HEK293 (cell line): Measurements from ENCODE around the gene MACC1.

Source experiments
- CTCF ChIA-PET: fragments of 350-600 bp; formaldehyde crosslinking; extraction: SDS; loops from one replicate; lab custom pipeline; 2021; ENCODE audit warnings: antibody characterized with exemption; lab: Yijun Ruan, JAX
- POLR2A ChIA-PET: fragments of 300-600 bp; formaldehyde crosslinking; extraction: SDS; loops from one replicate; lab custom pipeline; 2020; ENCODE audit warnings: antibody characterized with exemption, inconsistent platforms; lab: Yijun Ruan, JAX
- H3K27ac ChIP-seq: fragments of 200-500 bp; sonication (Bioruptor generic); 2 replicates; pipeline ENCODE4 v1.5.1; 2014; ENCODE audit warnings: low read depth, low read length, control low read depth, inconsistent platforms; ENCODE audit errors: extremely low read depth
- H3K36me3 ChIP-seq, 2 experiments: fragments of 200-500 bp in 1 of 2; sonication (Bioruptor generic) in 1 of 2; 1 replicate in 1 of 2; 2 replicates in 1 of 2; pipeline ENCODE4 v1.5.1; 2014 to 2017; ENCODE audit warnings: inconsistent platforms in 2 of 2, low read length in 2 of 2; ENCODE audit not compliant: control insufficient read depth in 2 of 2, insufficient read depth in 1 of 2
- H3K4me1 ChIP-seq: fragments of 200-500 bp; sonication (Bioruptor generic); 2 replicates; pipeline ENCODE4 v1.5.1; 2014; ENCODE audit warnings: mild to moderate bottlenecking, low read length, inconsistent platforms; ENCODE audit not compliant: control insufficient read depth, insufficient read depth
- H3K4me3 ChIP-seq: 2 replicates; pipeline ENCODE4 v1.5.1; 2011; ENCODE audit warnings: low read depth, mild to moderate bottlenecking, control low read depth, low read length, moderate library complexity
- H3K9me3 ChIP-seq: fragments of 200-500 bp; sonication (Bioruptor generic); 2 replicates; pipeline ENCODE4 v1.5.1; 2014; ENCODE audit warnings: low read depth, low read length, inconsistent platforms; ENCODE audit not compliant: control insufficient read depth, insufficient read depth
- KLF7 ChIP-seq: fragments of 450-650 bp; formaldehyde crosslinking; IDR thresholded peaks from 2 replicates; pipeline ENCODE4 v1.5.1; 2016; ENCODE audit warnings: missing biosample characterization, missing genetic modification characterization, borderline replicate concordance
- KLF9 ChIP-seq: fragments of 450-650 bp; formaldehyde crosslinking; IDR thresholded peaks from 2 replicates; pipeline ENCODE4 v1.5.1; 2016; ENCODE audit warnings: missing biosample characterization, missing genetic modification characterization, low read depth
- RBAK ChIP-seq: fragments of 450-650 bp; formaldehyde crosslinking; IDR thresholded peaks from 2 replicates; pipeline ENCODE4 v1.5.1; 2016; ENCODE audit warnings: missing biosample characterization, missing genetic modification characterization
- ZBTB7A ChIP-seq: fragments of 450-650 bp; formaldehyde crosslinking; IDR thresholded peaks from 2 replicates; pipeline ENCODE4 v1.5.1; 2016; ENCODE audit warnings: low read depth, missing biosample characterization, missing genetic modification characterization
- ZNF596 ChIP-seq: fragments of 450-650 bp; IDR thresholded peaks from 2 replicates; pipeline ENCODE4 v1.5.0; 2018; ENCODE audit warnings: missing biosample characterization, mild to moderate bottlenecking, missing genetic modification characterization, moderate library complexity
- ZSCAN23 ChIP-seq: fragments of 450-650 bp; formaldehyde crosslinking; IDR thresholded peaks from 2 replicates; pipeline ENCODE4 v1.5.1; 2016; ENCODE audit warnings: missing biosample characterization, missing genetic modification characterization
- TF ChIP-seq, protein P1 (sequence below): fragments of 450-650 bp; formaldehyde crosslinking; IDR thresholded peaks from 2 replicates; pipeline ENCODE4 v1.5.1; 2017; ENCODE audit warnings: missing biosample characterization, missing genetic modification characterization
- TF ChIP-seq, protein P2 (sequence below): fragments of 450-650 bp; formaldehyde crosslinking; IDR thresholded peaks from 2 replicates; pipeline ENCODE4 v1.5.1; 2016; ENCODE audit warnings: missing biosample characterization, missing genetic modification characterization
- TF ChIP-seq, protein P3 (sequence below): fragments of 450-650 bp; formaldehyde crosslinking; IDR thresholded peaks from 2 replicates; pipeline ENCODE4 v1.5.1; 2016; ENCODE audit warnings: missing biosample characterization, missing genetic modification characterization
- TF ChIP-seq, protein P4 (sequence below): fragments of 450-650 bp; formaldehyde crosslinking; IDR thresholded peaks from 2 replicates; pipeline ENCODE4 v1.5.1; 2016; ENCODE audit warnings: missing biosample characterization, missing genetic modification characterization
- TF ChIP-seq, protein P5 (sequence below): fragments of 450-650 bp; formaldehyde crosslinking; IDR thresholded peaks from 2 replicates; pipeline ENCODE4 v1.5.1; 2016; ENCODE audit warnings: missing biosample characterization, missing genetic modification characterization
- TF ChIP-seq, protein P6 (sequence below): fragments of 450-650 bp; formaldehyde crosslinking; IDR thresholded peaks from 2 replicates; pipeline ENCODE4 v1.5.1; 2016; ENCODE audit warnings: missing biosample characterization, missing genetic modification characterization

MACC1 gene

DNA sequence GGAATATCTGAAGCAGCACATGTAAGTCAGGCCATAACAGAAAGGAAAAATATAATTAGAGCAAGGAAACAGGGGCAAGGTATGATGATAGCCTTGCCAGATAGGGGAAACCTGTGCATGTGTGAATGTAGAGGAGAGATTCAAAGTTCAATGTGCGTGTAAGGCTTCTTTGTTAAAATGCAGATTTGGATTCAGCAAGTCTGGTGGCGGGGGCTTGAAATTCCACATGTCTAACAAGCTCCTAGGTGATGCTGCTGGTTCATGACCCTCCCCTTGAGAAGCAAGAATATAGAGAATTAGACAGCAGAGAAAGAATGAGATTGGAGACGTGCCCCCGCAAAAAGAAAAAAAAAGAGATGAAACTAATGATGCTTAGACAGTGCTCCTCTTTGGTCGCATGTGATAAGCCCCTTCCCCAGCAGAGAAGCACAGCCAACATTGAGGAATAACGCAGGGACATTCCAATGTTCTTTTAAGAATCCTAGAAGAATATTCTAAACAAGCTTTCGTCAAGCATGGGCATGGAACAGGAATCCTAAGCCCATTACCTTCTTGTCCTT lies 21.1 kb upstream of the MACC1 start (continued):
- TF ChIP-seq, protein P1, sequence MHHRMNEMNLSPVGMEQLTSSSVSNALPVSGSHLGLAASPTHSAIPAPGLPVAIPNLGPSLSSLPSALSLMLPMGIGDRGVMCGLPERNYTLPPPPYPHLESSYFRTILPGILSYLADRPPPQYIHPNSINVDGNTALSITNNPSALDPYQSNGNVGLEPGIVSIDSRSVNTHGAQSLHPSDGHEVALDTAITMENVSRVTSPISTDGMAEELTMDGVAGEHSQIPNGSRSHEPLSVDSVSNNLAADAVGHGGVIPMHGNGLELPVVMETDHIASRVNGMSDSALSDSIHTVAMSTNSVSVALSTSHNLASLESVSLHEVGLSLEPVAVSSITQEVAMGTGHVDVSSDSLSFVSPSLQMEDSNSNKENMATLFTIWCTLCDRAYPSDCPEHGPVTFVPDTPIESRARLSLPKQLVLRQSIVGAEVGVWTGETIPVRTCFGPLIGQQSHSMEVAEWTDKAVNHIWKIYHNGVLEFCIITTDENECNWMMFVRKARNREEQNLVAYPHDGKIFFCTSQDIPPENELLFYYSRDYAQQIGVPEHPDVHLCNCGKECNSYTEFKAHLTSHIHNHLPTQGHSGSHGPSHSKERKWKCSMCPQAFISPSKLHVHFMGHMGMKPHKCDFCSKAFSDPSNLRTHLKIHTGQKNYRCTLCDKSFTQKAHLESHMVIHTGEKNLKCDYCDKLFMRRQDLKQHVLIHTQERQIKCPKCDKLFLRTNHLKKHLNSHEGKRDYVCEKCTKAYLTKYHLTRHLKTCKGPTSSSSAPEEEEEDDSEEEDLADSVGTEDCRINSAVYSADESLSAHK (tag by site-specific recombination): no peak
- TF ChIP-seq RBAK (tag by site-specific recombination): no peak
- TF ChIP-seq KLF9 (tag by site-specific recombination): no peak

DNA sequence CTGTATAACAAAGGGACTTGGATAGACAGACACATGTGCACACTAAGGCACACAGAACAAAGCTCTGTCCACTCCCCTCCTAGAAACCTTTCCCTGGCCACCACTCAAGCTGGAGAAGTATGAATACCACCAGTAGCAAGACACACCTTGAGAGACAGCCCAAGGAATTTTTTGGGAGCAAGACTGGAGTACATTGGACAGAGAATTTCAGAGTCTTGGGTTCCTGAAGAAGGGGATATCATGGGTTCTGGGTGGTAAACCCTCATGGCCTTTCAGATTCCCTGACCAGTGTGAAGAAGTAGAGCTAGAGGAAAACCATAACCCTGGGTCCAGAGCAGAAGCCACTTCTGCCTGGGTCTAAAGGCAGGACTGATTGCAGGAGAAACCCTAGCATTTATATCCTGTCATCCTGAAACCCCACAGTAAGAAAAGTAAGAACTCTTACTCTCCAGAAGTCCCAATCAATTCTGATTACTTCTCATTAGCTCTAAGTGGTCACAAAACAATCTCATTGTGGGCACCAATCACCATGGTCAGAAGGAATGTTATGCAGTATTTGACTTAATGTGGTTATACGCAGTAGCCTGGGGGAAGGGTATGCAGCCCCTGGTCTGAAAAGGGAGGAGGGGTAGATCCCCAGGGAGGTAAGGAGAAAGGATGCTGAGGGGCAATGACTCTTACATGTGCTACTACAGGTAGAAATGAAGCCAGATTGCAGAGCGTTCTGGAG lies 20.4 kb upstream of the MACC1 start:
- CTCF ChIA-PET: no interaction called here

DNA sequence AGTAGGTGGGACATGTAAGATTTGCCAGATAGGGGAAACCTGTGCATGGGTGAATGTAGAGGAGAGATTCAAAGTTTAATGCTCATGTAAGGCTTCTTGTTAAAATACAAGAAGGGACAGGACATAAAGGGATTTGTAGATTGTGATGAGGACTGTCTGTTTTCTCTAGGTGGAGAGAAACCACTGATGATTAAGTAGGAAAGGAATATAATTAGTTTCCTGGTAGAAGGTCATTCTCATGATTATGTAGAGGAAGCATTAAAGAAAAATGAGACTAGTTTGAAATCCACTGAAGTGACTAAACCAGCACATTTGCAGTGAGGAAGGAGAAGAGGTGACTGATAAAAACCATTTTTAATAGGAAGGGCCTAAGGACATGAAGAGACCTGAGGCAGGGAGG lies 19.6 kb upstream of the MACC1 start:
- Histone ChIP-seq H3K4me3 (no peak overlapping the region), H3K36me3 (no peaks in the 10 kb centered on the region), H3K9me3 (no peaks in the 10 kb centered on the region), H3K4me1 (peaks cover 6% of the 10 kb centered on the region), H3K27ac (no peak overlapping the region)
- ChIA-PET CTCF (interaction anchor here (1.1 kb wide), 1 partner anchor 17 kb away, joined by 5 read pairs; no protein-coding TSS in a partner anchor), POLR2A (interaction anchor here (0.6 to 0.9 kb wide), 2 partner anchors 16 to 1198 kb away, joined by 3 to 5 read pairs; no protein-coding TSS in a partner anchor)
- TF ChIP-seq, protein P2, sequence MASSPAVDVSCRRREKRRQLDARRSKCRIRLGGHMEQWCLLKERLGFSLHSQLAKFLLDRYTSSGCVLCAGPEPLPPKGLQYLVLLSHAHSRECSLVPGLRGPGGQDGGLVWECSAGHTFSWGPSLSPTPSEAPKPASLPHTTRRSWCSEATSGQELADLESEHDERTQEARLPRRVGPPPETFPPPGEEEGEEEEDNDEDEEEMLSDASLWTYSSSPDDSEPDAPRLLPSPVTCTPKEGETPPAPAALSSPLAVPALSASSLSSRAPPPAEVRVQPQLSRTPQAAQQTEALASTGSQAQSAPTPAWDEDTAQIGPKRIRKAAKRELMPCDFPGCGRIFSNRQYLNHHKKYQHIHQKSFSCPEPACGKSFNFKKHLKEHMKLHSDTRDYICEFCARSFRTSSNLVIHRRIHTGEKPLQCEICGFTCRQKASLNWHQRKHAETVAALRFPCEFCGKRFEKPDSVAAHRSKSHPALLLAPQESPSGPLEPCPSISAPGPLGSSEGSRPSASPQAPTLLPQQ (tag by site-specific recombination): no peak
- TF ChIP-seq, protein P3, sequence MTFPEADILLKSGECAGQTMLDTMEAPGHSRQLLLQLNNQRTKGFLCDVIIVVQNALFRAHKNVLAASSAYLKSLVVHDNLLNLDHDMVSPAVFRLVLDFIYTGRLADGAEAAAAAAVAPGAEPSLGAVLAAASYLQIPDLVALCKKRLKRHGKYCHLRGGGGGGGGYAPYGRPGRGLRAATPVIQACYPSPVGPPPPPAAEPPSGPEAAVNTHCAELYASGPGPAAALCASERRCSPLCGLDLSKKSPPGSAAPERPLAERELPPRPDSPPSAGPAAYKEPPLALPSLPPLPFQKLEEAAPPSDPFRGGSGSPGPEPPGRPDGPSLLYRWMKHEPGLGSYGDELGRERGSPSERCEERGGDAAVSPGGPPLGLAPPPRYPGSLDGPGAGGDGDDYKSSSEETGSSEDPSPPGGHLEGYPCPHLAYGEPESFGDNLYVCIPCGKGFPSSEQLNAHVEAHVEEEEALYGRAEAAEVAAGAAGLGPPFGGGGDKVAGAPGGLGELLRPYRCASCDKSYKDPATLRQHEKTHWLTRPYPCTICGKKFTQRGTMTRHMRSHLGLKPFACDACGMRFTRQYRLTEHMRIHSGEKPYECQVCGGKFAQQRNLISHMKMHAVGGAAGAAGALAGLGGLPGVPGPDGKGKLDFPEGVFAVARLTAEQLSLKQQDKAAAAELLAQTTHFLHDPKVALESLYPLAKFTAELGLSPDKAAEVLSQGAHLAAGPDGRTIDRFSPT (tag by site-specific recombination): no peak
- TF ChIP-seq KLF7 (tag by site-specific recombination): no peak
- TF ChIP-seq ZNF596: no peak
- TF ChIP-seq ZBTB7A: no peak
- TF ChIP-seq, protein P4, sequence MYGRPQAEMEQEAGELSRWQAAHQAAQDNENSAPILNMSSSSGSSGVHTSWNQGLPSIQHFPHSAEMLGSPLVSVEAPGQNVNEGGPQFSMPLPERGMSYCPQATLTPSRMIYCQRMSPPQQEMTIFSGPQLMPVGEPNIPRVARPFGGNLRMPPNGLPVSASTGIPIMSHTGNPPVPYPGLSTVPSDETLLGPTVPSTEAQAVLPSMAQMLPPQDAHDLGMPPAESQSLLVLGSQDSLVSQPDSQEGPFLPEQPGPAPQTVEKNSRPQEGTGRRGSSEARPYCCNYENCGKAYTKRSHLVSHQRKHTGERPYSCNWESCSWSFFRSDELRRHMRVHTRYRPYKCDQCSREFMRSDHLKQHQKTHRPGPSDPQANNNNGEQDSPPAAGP (tag by site-specific recombination): no peak

More for the DNA sequence above, 20.4 kb upstream of the MACC1 start:
- Histone ChIP-seq H3K4me3 (no peak overlapping the region), H3K27ac (no peak overlapping the region), H3K36me3 (no peaks in the 10 kb centered on the region), H3K9me3 (no peaks in the 10 kb centered on the region), H3K4me1 (peaks cover 6% of the 10 kb centered on the region)
- TF ChIP-seq ZSCAN23 (tag by site-specific recombination): no peak
- TF ChIP-seq, protein P5, sequence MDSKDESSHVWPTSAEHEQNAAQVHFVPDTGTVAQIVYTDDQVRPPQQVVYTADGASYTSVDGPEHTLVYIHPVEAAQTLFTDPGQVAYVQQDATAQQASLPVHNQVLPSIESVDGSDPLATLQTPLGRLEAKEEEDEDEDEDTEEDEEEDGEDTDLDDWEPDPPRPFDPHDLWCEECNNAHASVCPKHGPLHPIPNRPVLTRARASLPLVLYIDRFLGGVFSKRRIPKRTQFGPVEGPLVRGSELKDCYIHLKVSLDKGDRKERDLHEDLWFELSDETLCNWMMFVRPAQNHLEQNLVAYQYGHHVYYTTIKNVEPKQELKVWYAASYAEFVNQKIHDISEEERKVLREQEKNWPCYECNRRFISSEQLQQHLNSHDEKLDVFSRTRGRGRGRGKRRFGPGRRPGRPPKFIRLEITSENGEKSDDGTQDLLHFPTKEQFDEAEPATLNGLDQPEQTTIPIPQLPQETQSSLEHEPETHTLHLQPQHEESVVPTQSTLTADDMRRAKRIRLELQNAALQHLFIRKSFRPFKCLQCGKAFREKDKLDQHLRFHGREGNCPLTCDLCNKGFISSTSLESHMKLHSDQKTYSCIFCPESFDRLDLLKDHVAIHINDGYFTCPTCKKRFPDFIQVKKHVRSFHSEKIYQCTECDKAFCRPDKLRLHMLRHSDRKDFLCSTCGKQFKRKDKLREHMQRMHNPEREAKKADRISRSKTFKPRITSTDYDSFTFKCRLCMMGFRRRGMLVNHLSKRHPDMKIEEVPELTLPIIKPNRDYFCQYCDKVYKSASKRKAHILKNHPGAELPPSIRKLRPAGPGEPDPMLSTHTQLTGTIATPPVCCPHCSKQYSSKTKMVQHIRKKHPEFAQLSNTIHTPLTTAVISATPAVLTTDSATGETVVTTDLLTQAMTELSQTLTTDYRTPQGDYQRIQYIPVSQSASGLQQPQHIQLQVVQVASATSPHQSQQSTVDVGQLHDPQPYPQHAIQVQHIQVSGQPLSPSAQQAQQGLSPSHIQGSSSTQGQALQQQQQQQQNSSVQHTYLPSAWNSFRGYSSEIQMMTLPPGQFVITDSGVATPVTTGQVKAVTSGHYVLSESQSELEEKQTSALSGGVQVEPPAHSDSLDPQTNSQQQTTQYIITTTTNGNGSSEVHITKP: no peak
- TF ChIP-seq, protein P6, sequence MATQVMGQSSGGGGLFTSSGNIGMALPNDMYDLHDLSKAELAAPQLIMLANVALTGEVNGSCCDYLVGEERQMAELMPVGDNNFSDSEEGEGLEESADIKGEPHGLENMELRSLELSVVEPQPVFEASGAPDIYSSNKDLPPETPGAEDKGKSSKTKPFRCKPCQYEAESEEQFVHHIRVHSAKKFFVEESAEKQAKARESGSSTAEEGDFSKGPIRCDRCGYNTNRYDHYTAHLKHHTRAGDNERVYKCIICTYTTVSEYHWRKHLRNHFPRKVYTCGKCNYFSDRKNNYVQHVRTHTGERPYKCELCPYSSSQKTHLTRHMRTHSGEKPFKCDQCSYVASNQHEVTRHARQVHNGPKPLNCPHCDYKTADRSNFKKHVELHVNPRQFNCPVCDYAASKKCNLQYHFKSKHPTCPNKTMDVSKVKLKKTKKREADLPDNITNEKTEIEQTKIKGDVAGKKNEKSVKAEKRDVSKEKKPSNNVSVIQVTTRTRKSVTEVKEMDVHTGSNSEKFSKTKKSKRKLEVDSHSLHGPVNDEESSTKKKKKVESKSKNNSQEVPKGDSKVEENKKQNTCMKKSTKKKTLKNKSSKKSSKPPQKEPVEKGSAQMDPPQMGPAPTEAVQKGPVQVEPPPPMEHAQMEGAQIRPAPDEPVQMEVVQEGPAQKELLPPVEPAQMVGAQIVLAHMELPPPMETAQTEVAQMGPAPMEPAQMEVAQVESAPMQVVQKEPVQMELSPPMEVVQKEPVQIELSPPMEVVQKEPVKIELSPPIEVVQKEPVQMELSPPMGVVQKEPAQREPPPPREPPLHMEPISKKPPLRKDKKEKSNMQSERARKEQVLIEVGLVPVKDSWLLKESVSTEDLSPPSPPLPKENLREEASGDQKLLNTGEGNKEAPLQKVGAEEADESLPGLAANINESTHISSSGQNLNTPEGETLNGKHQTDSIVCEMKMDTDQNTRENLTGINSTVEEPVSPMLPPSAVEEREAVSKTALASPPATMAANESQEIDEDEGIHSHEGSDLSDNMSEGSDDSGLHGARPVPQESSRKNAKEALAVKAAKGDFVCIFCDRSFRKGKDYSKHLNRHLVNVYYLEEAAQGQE (tag by site-specific recombination): 0 out of 2 replicates have a peak, but pooled peaks have one; percentile 14
- POLR2A ChIA-PET: interaction anchor here (0.6 to 0.9 kb wide), 2 partner anchors 17 to 1197 kb away, joined by 3 to 5 read pairs; no protein-coding TSS in a partner anchor
